Vagina (tissue), 2 donors: ENCODE measurements around the gene MED12L. TPM values are rescaled to one million over a fixed set of nuclear protein-coding genes. Genes with fewer than 3 reads are reported as not detected.
"Not testable (repeated sequence)": the region's sequence is repeated elsewhere in the genome, so short reads cannot be mapped to it uniquely, and the experiment has no call there.

Experiments used
- DNase-seq, 2 donors: peaks; one replicate each; pipeline ENCODE4 v3.0.0-alpha.2; 2017; ENCODE audit errors: extremely low spot score in 2 of 2
- H3K27ac ChIP-seq: fragments of 200-600 bp; sonication (generic); one replicate; pipeline ENCODE4 v1.5.1; 2019
- H3K27me3 ChIP-seq: fragments of 200-600 bp; sonication (generic); one replicate; pipeline ENCODE4 v1.5.1; 2019
- H3K36me3 ChIP-seq, 2 donors: fragments of 200-600 bp; sonication (generic); one replicate each; pipeline ENCODE4 v1.5.1; 2017 to 2019
- H3K4me1 ChIP-seq: fragments of 200-600 bp; sonication (generic); one replicate; pipeline ENCODE4 v1.5.1; 2019
- H3K4me3 ChIP-seq, 2 donors: fragments of 200-600 bp; sonication (generic); 1 replicate in 1 of 2; 2 replicates in 1 of 2; pipeline ENCODE4 v1.5.1; 2016 to 2019
- H3K9me3 ChIP-seq: fragments of 200-600 bp; sonication (generic); one replicate; pipeline ENCODE4 v1.5.1; 2019
- POLR2A ChIP-seq, 2 donors: fragments of 450-650 bp; IDR thresholded peaks; one replicate each; pipeline ENCODE4 v1.6.1; 2017; ENCODE audit warnings: antibody characterized with exemption in 2 of 2, mild to moderate bottlenecking in 2 of 2, moderate library complexity in 2 of 2
- POLR2AphosphoS5 ChIP-seq, 2 donors: sonication (generic); formaldehyde crosslinking; IDR thresholded peaks; one replicate each; pipeline ENCODE4 v1.9.0; 2017; ENCODE audit warnings: antibody characterized with exemption in 2 of 2, mild to moderate bottlenecking in 2 of 2, low read depth in 1 of 2; ENCODE audit not compliant: insufficient read depth in 1 of 2
- intact Hi-C: fragments of 100-400 bp; cut with DNase I; formaldehyde crosslinking; loops from one replicate; pipeline ENCODE4 v1.15.1; 2023
- total RNA-seq: library from RNA; depleted of rRNA; stranded (reverse); fragments of >200 nt; gene quantifications from one replicate; pipeline ENCODE4 v1.2.3, GENCODE V29; 2016
- TF ChIP-seq, protein P1 (sequence below), 3 experiments: fragments of 450-650 bp in 2 of 3; fragments of 200-600 bp in 1 of 3; sonication (generic) in 1 of 3; IDR thresholded peaks; one replicate each; pipeline ENCODE4 v1.5.1; 2017 to 2019; ENCODE audit warnings: antibody characterized with exemption in 3 of 3, mild to moderate bottlenecking in 2 of 3, moderate library complexity in 2 of 3

MED12L gene
- total RNA-seq, 1 donor from 2014 or later = 1.7 TPM

DNA sequence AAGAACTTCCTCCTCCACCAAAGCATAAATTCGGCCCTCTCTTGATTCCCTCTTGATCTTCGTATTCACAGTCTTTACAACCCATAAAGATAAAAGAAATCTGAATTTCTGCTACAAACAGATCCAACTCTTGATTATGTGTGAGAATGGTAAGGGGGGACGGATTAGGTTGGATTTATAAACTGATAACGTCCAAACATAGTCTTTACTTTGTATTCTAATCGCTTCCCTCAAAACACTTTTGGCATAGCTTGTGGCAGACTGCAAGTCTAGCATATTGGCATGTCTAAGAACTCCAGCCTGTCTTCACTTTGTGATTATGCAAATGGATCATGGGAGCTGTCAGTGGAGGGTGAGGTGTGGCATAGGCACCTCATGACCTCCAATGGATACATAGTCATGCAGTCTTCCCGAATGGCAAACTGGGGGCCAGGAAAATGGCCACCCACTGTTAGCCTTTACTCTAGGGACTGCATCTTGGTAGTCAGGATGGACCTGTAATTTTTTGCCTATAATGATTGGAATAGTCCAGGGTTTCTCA lies 141.9 kb downstream of the MED12L start:
- Histone ChIP-seq H3K9me3 (no peaks in the 10 kb centered on the region), H3K27ac (no peak overlapping the region), H3K36me3 (no peaks in the 10 kb centered on the region), H3K4me3 (no peak overlapping the region), H3K4me1 (peaks cover 6% of the 10 kb centered on the region), H3K27me3 (no peaks in the 10 kb centered on the region)
- DNase-seq = no peak
- intact Hi-C loops = loop anchor here (10.0 kb wide), 1 partner anchor 57 kb away; no protein-coding TSS in a partner anchor
- no peak for TF ChIP-seq POLR2A (IDR thresholded peaks at IDR 0.05)
- no peak for TF ChIP-seq POLR2AphosphoS5 (IDR thresholded peaks at IDR 0.05; ENCODE audit: insufficient read depth in 1 of 2, low read depth in 1 of 2)
- TF ChIP-seq, protein P1, sequence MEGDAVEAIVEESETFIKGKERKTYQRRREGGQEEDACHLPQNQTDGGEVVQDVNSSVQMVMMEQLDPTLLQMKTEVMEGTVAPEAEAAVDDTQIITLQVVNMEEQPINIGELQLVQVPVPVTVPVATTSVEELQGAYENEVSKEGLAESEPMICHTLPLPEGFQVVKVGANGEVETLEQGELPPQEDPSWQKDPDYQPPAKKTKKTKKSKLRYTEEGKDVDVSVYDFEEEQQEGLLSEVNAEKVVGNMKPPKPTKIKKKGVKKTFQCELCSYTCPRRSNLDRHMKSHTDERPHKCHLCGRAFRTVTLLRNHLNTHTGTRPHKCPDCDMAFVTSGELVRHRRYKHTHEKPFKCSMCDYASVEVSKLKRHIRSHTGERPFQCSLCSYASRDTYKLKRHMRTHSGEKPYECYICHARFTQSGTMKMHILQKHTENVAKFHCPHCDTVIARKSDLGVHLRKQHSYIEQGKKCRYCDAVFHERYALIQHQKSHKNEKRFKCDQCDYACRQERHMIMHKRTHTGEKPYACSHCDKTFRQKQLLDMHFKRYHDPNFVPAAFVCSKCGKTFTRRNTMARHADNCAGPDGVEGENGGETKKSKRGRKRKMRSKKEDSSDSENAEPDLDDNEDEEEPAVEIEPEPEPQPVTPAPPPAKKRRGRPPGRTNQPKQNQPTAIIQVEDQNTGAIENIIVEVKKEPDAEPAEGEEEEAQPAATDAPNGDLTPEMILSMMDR (IDR thresholded peaks at IDR 0.05) = no peak

DNA sequence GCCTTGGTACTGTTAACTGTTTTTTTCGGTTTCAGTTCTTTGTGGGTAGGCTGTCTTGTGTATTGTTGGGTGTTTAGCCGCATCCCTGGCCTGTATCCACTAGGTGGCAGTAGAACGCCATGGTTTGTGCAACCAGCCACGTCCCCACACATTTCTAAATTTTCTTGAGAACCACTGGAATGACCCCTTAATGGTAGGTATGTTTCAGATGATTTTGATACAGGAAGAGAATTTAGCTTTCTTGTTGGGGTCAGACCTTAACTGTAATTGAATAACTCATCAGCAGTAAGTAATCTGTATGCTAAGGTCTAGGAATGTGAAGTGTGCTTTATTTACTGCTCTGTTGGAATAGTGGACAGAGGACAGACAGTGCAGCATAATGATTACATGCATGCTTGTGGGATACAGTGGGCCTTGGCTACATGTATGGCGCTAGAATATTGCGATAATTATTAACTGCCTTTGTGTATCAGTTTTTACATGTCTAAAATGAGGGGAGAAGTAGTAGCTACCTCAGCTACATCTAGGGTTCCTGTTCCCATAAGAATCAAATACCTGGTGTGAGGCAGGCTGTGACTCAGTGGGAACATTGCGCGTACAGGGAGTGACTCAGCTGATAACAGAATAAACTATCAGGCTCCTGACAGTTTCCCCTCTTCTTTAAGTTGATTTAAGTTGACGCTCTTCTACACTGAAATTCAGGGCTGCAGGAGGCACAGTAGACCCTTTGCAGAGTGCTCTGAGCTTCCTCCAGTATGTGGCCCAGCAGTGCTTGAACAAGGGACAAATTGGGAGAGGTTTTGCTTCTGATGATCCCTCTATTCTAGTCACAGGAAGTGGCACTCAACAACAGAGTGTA lies 142.6 kb downstream of the MED12L start:
- no peak overlapping the region for H3K4me3 ChIP-seq

DNA sequence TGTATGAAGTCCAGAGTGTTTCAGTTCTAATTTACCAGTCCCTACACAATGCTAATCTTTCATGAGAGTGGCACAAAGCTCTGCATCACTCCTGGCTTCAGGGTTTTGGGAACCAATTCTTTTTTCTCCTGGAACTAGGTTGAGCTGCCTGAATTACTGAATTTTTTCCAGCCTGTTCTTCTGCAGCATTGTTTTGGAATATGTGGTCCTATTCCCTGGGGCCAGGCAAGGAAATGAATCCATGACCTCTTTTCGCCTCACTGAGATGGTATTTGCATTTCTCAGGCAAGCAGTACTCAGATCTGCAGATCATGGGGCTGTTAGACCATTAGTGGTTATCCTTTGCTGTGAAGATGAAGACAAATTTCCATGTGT lies 143.2 kb downstream of the MED12L start:
- H3K36me3 ChIP-seq = no peaks in the 10 kb centered on the region
- no peak for TF ChIP-seq POLR2A (IDR thresholded peaks at IDR 0.05)
- TF ChIP-seq, protein P1 (IDR thresholded peaks at IDR 0.05) = no peak
- TF ChIP-seq POLR2AphosphoS5 (IDR thresholded peaks at IDR 0.05; ENCODE audit: insufficient read depth in 1 of 2, low read depth in 1 of 2) = no peak
- DNase-seq = no peak
- intact Hi-C loops = loop anchor here (10.0 kb wide), 1 partner anchor 56 kb away; no protein-coding TSS in a partner anchor
- no peak overlapping the region for H3K27ac ChIP-seq
- H3K27me3 ChIP-seq = no peaks in the 10 kb centered on the region
- H3K4me3 ChIP-seq = no peak overlapping the region
- peaks cover 6% of the 10 kb centered on the region for H3K4me1 ChIP-seq
- no peaks in the 10 kb centered on the region for H3K9me3 ChIP-seq

More for the DNA sequence above, 142.6 kb downstream of the MED12L start:
- intact Hi-C loops = loop anchor here (10.0 kb wide), 1 partner anchor 57 kb away; no protein-coding TSS in a partner anchor
- TF ChIP-seq, protein P1 (IDR thresholded peaks at IDR 0.05) = peak; percentile 32 to 91 (median 90)
- TF ChIP-seq POLR2AphosphoS5 (IDR thresholded peaks at IDR 0.05; ENCODE audit: insufficient read depth in 1 of 2, low read depth in 1 of 2) = peak in 1 of 2 donors; percentile 44
- TF ChIP-seq POLR2A (IDR thresholded peaks at IDR 0.05) = no peak
- no peaks in the 10 kb centered on the region for H3K27me3 ChIP-seq
- no peak overlapping the region for H3K27ac ChIP-seq
- H3K9me3 ChIP-seq = no peaks in the 10 kb centered on the region
- no peaks in the 10 kb centered on the region for H3K36me3 ChIP-seq
- H3K4me1 ChIP-seq = peaks cover 6% of the 10 kb centered on the region
- DNase-seq = no peak

DNA sequence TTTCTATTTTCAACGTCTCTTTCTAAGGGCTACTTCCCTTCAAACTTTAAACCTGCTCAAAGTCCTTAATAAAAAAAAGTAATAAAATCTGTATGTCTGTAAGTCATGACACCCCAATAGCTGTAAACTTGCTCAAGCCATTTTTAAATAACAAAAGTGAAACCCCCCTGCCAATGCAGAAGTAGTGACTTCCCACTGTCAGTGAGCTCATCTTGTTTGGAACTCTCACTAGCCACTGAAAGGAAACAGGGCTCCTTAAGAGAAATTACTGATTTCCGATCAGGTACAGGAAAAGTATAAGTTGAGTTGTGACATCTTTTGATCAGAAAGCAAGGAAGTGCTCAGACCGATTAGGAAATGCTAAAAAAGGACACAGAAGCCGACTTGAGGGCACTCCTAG lies 145.2 kb downstream of the MED12L start:
- Histone ChIP-seq H3K27me3 (no peaks in the 10 kb centered on the region), H3K36me3 (no peaks in the 10 kb centered on the region), H3K27ac (no peak overlapping the region), H3K4me1 (peaks cover 6% of the 10 kb centered on the region), H3K9me3 (no peaks in the 10 kb centered on the region), H3K4me3 (no peak overlapping the region)
- intact Hi-C loops = no loop called here
- TF ChIP-seq POLR2A (IDR thresholded peaks at IDR 0.05) = no peak
- no peak for TF ChIP-seq POLR2AphosphoS5 (IDR thresholded peaks at IDR 0.05; ENCODE audit: insufficient read depth in 1 of 2, low read depth in 1 of 2)
- TF ChIP-seq, protein P1 (IDR thresholded peaks at IDR 0.05) = no peak
- DNase-seq = no peak

DNA sequence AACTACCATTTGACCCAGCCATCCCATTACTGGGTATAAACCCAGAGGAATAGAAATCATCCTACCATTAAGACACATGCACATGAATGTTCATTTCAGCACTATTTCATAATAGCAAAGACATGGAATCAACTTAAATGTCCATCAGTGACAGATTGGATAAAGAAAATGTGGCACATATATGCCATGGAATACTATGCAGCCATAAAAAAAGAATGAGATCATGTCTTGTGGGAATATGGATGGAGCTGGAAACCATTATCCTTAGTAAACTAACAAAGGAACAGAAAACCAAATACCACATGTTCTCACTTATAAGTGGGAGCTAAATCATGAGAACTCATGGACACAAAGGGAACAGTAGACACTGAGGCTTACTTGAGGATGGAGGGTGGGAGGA lies 146.9 kb downstream of the MED12L start:
- H3K27ac ChIP-seq = not testable (repeated sequence)

More for the DNA sequence above, 146.9 kb downstream of the MED12L start:
- H3K27me3 ChIP-seq, H3K9me3 ChIP-seq, H3K4me1 ChIP-seq, DNase-seq, H3K36me3 ChIP-seq, intact Hi-C loops, H3K4me3 ChIP-seq: not testable (repeated sequence)
